CD4-positive, alpha-beta T cell (primary cell): ENCODE measurements around the gene STRADA. TPM values are rescaled to one million over a fixed set of nuclear protein-coding genes. Genes with fewer than 3 reads are reported as not detected.
A peak's percentile ranks its signal among the peaks of the same experiment; 100 is the strongest.

ENCODE experiments used
- ATAC-seq: fragments of 200-7000 bp; cut with Tn5 transposase; one replicate; pipeline ENCODE4 v1.10.0; 2022; ENCODE audit warnings: mild to moderate bottlenecking; ENCODE audit not compliant: poor library complexity
- CTCF ChIA-PET: fragments of 350-600 bp; sonication (Branson Sonifier 250); formaldehyde crosslinking; loops from one replicate; lab custom pipeline; 2021; ENCODE audit warnings: antibody characterized with exemption, inconsistent platforms; lab: Charles Lee
- POLR2A ChIA-PET: fragments of 350-600 bp; sonication (Branson Sonifier 250); formaldehyde crosslinking; loops from one replicate; lab custom pipeline; 2021; ENCODE audit warnings: antibody characterized with exemption, inconsistent platforms; lab: Charles Lee
- DNase-seq, 14 experiments: peaks; one replicate each; pipeline ENCODE4 v3.0.0-alpha.2; 2013 to 2020; ENCODE audit warnings: mixed read lengths in 2 of 14
- H3K27ac ChIP-seq, 2 donors: one replicate each; pipeline versions ENCODE4 v1.5.1 to v1.7.0; 2013; ENCODE audit warnings: low read length in 2 of 2, low read depth in 1 of 2, mild to moderate bottlenecking in 1 of 2
- H3K27me3 ChIP-seq, 2 experiments: 1 replicate in 1 of 2; 2 replicates in 1 of 2; pipeline versions ENCODE4 v1.6.1 to v1.7.0; 2013; ENCODE audit warnings: low read length in 2 of 2, control low read depth in 1 of 2, mild to moderate bottlenecking in 1 of 2, moderate library complexity in 1 of 2; ENCODE audit not compliant: insufficient read depth in 2 of 2, control insufficient read depth in 1 of 2
- H3K36me3 ChIP-seq: one replicate; pipeline ENCODE4 v1.6.1; 2013; ENCODE audit warnings: low read length, control low read depth; ENCODE audit not compliant: insufficient read depth
- H3K4me1 ChIP-seq: one replicate; pipeline ENCODE4 v1.6.1; 2013; ENCODE audit warnings: low read length, control low read depth; ENCODE audit not compliant: insufficient read depth
- H3K4me3 ChIP-seq: one replicate; pipeline ENCODE4 v1.5.1; 2013; ENCODE audit warnings: mild to moderate bottlenecking, low read length, moderate library complexity
- H3K9me3 ChIP-seq, 2 experiments: 1 replicate in 1 of 2; 2 replicates in 1 of 2; pipeline versions ENCODE4 v1.6.1 to v1.7.0; 2013; ENCODE audit warnings: low read length in 2 of 2, mild to moderate bottlenecking in 2 of 2, control low read depth in 1 of 2, moderate library complexity in 1 of 2; ENCODE audit not compliant: control insufficient read depth in 1 of 2, insufficient read depth in 1 of 2
- H3K27ac Mint-ChIP-seq: one replicate; pipeline ENCODE4 v1.8.0; 2020; ENCODE audit warnings: mixed read lengths
- H3K27me3 Mint-ChIP-seq: one replicate; pipeline ENCODE4 v1.8.0; 2021; ENCODE audit warnings: mixed read lengths
- H3K36me3 Mint-ChIP-seq: one replicate; pipeline ENCODE4 v1.8.0; 2021; ENCODE audit warnings: low read depth, mixed read lengths
- H3K4me1 Mint-ChIP-seq: one replicate; pipeline ENCODE4 v1.8.0; 2021; ENCODE audit warnings: low read depth, mixed read lengths
- H3K4me3 Mint-ChIP-seq: one replicate; pipeline ENCODE4 v1.8.0; 2020; ENCODE audit warnings: mild to moderate bottlenecking, mixed read lengths
- H3K9me3 Mint-ChIP-seq: one replicate; pipeline ENCODE4 v1.8.0; 2020; ENCODE audit warnings: mixed read lengths
- CTCF ChIP-seq: fragments of 200-600 bp; IDR thresholded peaks from one replicate; pipeline ENCODE4 v1.8.0; 2022; ENCODE audit warnings: antibody characterized with exemption, mild to moderate bottlenecking
- intact Hi-C, 2 experiments: fragments of 100-400 bp; cut with DNase I in 1 of 2; cut with micrococcal nuclease in 1 of 2; formaldehyde crosslinking; loops; one replicate each; pipeline versions ENCODE4 v1.15.1 to v1.9.0; 2023 to 2025; cut with DNase I, micrococcal nuclease
- total RNA-seq, 174 experiments: library from RNA in 2 of 174; stranded (reverse) in 2 of 174; gene quantifications; one replicate each; pipeline ENCODE4 v1.2.3 and lab custom pipeline; 2021 to 2026

The STRADA gene
- total RNA-seq, 2 experiments from 2014 or later, result 50.9 to 51.0 TPM

GRCh38 chr17:63774969-63775265 lies 33.3 kb upstream of the STRADA start:
- peaks cover 32% of the 10 kb centered on the region for H3K36me3 ChIP-seq
- ChIA-PET POLR2A (interaction anchor here (0.8 to 6.2 kb wide), 10 partner anchors 9 to 732 kb away, joined by 3 to 276 read pairs (median 32); partner anchors contain the start of genes CEP95, DDX5, FTSJ3 and LIMD2), CTCF (interaction anchor here (0.8 to 3.3 kb wide), 5 partner anchors 28 to 77 kb away, joined by 3 to 11 read pairs (median 4); no protein-coding TSS in a partner anchor)
- peak overlapping the region; percentile 67 for H3K4me3 ChIP-seq
- ATAC-seq, result no peak
- Mint-ChIP-seq H3K4me3 (peak overlapping the region; percentile 99), H3K36me3 (peaks cover 49% of the 10 kb centered on the region), H3K4me1 (peaks cover 83% of the 10 kb centered on the region), H3K27me3 (no peaks in the 10 kb centered on the region), H3K27ac (peak overlapping the region; percentile 97), H3K9me3 (no peaks in the 10 kb centered on the region)
- H3K9me3 ChIP-seq, result no peaks in the 10 kb centered on the region
- TF ChIP-seq CTCF, result no peak
- intact Hi-C loops, result loop anchor here (5.0 to 10.0 kb wide), 4 partner anchors 153 to 720 kb away; partner anchors contain the start of genes DCAF7 (in 1 of the 2), ICAM2 (in 1 of the 2), MAP3K3 (in 1 of the 2) and POLG2 (in 1 of the 2)
- peaks cover 65% of the 10 kb centered on the region for H3K4me1 ChIP-seq
- H3K27ac ChIP-seq, result peak overlapping the region; percentile 6 to 94
- DNase-seq, result peak in 3 of 14 experiments; percentile 21 to 31 (median 31)
- no peaks in the 10 kb centered on the region for H3K27me3 ChIP-seq

- peak within 1 kb of the TSS; percentile 67 for H3K4me3 ChIP-seq
- H3K27me3 Mint-ChIP-seq, result no peaks in the 10 kb centered on the region
- intact Hi-C loops, result loop anchor here (5.0 to 10.0 kb wide), 4 partner anchors 152 to 720 kb away; partner anchors contain the start of genes DCAF7 (in 1 of the 2), ICAM2 (in 1 of the 2), MAP3K3 (in 1 of the 2) and POLG2 (in 1 of the 2)
- peak within 1 kb of the TSS; percentile 99 for H3K4me3 Mint-ChIP-seq
- no peaks in the 10 kb centered on the region for H3K9me3 ChIP-seq
- no peak for TF ChIP-seq CTCF
- ATAC-seq (no peak), DNase-seq (peak in 11 of 14 experiments; percentile 87 to 96 (median 88))
- peak within 1 kb of the TSS; percentile 94 to 98 for H3K27ac ChIP-seq
- H3K27ac Mint-ChIP-seq, result peak within 1 kb of the TSS; percentile 97
- H3K27me3 ChIP-seq, result no peaks in the 10 kb centered on the region
- CTCF ChIA-PET, result interaction anchor here (0.8 to 3.3 kb wide), 7 partner anchors 52 to 76 kb away, joined by 3 to 11 read pairs (median 6); no protein-coding TSS in a partner anchor
- peaks cover 60% of the 10 kb centered on the region for H3K4me1 ChIP-seq
- peaks cover 49% of the 10 kb centered on the region for H3K36me3 Mint-ChIP-seq
- H3K36me3 ChIP-seq, result peaks cover 26% of the 10 kb centered on the region
- peaks cover 78% of the 10 kb centered on the region for H3K4me1 Mint-ChIP-seq
- POLR2A ChIA-PET, result interaction anchor here (0.6 to 6.2 kb wide), 39 partner anchors 9 to 735 kb away, joined by 3 to 276 read pairs (median 6); partner anchors contain the start of genes CEP95, DCAF7, DDX5 and FTSJ3
- H3K9me3 Mint-ChIP-seq, result no peaks in the 10 kb centered on the region
Observed at GRCh38 chr17:63774141-63774968, 32.8 kb upstream of the STRADA start, which contains the start of gene DDX42. Gene DDX42, plus strand, starts transcription at chr17:63774170. Its CDS starts 12,880 bp downstream, at chr17:63787050.
